B cell (primary cell): Measurements from ENCODE around the gene PLAAT3. TPM values are rescaled to one million over a fixed set of nuclear protein-coding genes. Genes with fewer than 3 reads are reported as not detected.
A peak's percentile ranks its signal among the peaks of the same experiment; 100 is the strongest.

Experiments
- ATAC-seq: fragments of 200-7000 bp; cut with Tn5 transposase; one replicate; pipeline ENCODE4 v1.10.0; 2021; ENCODE audit warnings: low read depth, mild to moderate bottlenecking, moderate number of reproducible peaks, moderate library complexity
- CTCF ChIA-PET: fragments of 350-600 bp; sonication (Branson Sonifier 250); formaldehyde crosslinking; loops from one replicate; lab custom pipeline; 2021; ENCODE audit warnings: antibody characterized with exemption, inconsistent platforms; lab: Charles Lee
- POLR2A ChIA-PET: fragments of 350-600 bp; sonication (Branson Sonifier 250); formaldehyde crosslinking; loops from one replicate; lab custom pipeline; 2021; ENCODE audit warnings: antibody characterized with exemption; lab: Charles Lee
- DNase-seq: peaks from one replicate; pipeline ENCODE4 v3.0.0; 2013
- H2AFZ ChIP-seq: 2 replicates; pipeline ENCODE4 v1.6.1; 2012; ENCODE audit warnings: mild to moderate bottlenecking, low read depth, low read length; ENCODE audit not compliant: insufficient read depth, poor library complexity, severe bottlenecking
- H3K27ac ChIP-seq, 2 donors: 1 replicate in 1 of 2; 2 replicates in 1 of 2; pipeline ENCODE4 v1.5.1; 2012 to 2013; ENCODE audit warnings: low read length in 2 of 2, mild to moderate bottlenecking in 2 of 2, moderate library complexity in 1 of 2
- H3K27me3 ChIP-seq, 4 experiments: fragments of 200-600 bp in 1 of 4; sonication (generic) in 1 of 4; replicated peaks in 1 of 4; 1 replicate in 2 of 4; 2 replicates in 2 of 4; pipeline versions ENCODE4 v1.6.1 to v1.7.0; 2013 to 2016; ENCODE audit warnings: low read length in 3 of 4, mild to moderate bottlenecking in 2 of 4, mixed read lengths in 1 of 4, moderate library complexity in 1 of 4; ENCODE audit not compliant: insufficient read depth in 4 of 4, control insufficient read depth in 3 of 4; ENCODE audit errors: control extremely low read depth in 1 of 4
- H3K36me3 ChIP-seq, 2 experiments: replicated peaks in 1 of 2; 1 replicate in 1 of 2; 2 replicates in 1 of 2; pipeline versions ENCODE4 v1.6.1 to v1.7.1; 2013; ENCODE audit warnings: low read length in 1 of 2; ENCODE audit not compliant: insufficient read depth in 2 of 2, control insufficient read depth in 1 of 2; ENCODE audit errors: control extremely low read depth in 1 of 2, extremely low read depth in 1 of 2
- H3K4me1 ChIP-seq, 2 donors: fragments of 200-600 bp in 1 of 2; sonication (generic) in 1 of 2; 1 replicate in 1 of 2; 2 replicates in 1 of 2; pipeline versions ENCODE4 v1.5.1 to v1.6.1; 2013 to 2017; ENCODE audit warnings: low read length in 2 of 2; ENCODE audit not compliant: control insufficient read depth in 2 of 2, insufficient read depth in 2 of 2
- H3K4me2 ChIP-seq: replicated peaks from 2 replicates; pipeline ENCODE3; 2012; ENCODE audit warnings: mild to moderate bottlenecking, low read depth, low read length; ENCODE audit not compliant: poor library complexity, severe bottlenecking
- H3K4me3 ChIP-seq, 5 experiments: fragments of 200-600 bp in 1 of 5; sonication (generic) in 1 of 5; 1 replicate in 3 of 5; 2 replicates in 2 of 5; pipeline versions ENCODE4 v1.5.1 to v1.7.0; 2011 to 2016; ENCODE audit warnings: low read length in 4 of 5, mild to moderate bottlenecking in 4 of 5, low read depth in 2 of 5, control low read depth in 1 of 5, moderate library complexity in 1 of 5; ENCODE audit not compliant: insufficient read depth in 1 of 5; ENCODE audit errors: control extremely low read depth in 1 of 5, extremely low read depth in 1 of 5
- H3K79me2 ChIP-seq: fragments of 200-600 bp; sonication (generic); one replicate; pipeline ENCODE4 v1.6.0; 2016; ENCODE audit warnings: low read length; ENCODE audit not compliant: control insufficient read depth, insufficient read depth
- H3K9ac ChIP-seq: fragments of 200-600 bp; sonication (generic); 2 replicates; pipeline ENCODE4 v1.6.1; 2017; ENCODE audit warnings: mild to moderate bottlenecking, low read length, moderate library complexity
- H3K9me3 ChIP-seq, 3 donors: one replicate each; pipeline versions ENCODE4 v1.6.1 to v1.7.1; 2013; ENCODE audit warnings: low read length in 2 of 3; ENCODE audit not compliant: control insufficient read depth in 2 of 3, insufficient read depth in 1 of 3; ENCODE audit errors: control extremely low read depth in 1 of 3
- H4K20me1 ChIP-seq: 2 replicates; pipeline ENCODE4 v1.6.0; 2012; ENCODE audit warnings: mild to moderate bottlenecking, low read length; ENCODE audit not compliant: insufficient read depth, control insufficient read depth, poor library complexity, severe bottlenecking
- H3K27ac Mint-ChIP-seq: one replicate; pipeline ENCODE4 v1.8.0; 2021; ENCODE audit warnings: mixed read lengths
- H3K27me3 Mint-ChIP-seq: one replicate; pipeline ENCODE4 v1.8.0; 2021; ENCODE audit warnings: mixed read lengths
- H3K4me1 Mint-ChIP-seq: one replicate; pipeline ENCODE4 v1.8.0; 2021; ENCODE audit warnings: mixed read lengths
- H3K4me3 Mint-ChIP-seq: one replicate; pipeline ENCODE4 v1.8.0; 2021; ENCODE audit warnings: mixed read lengths
- H3K9me3 Mint-ChIP-seq: one replicate; pipeline ENCODE4 v1.8.0; 2022; ENCODE audit warnings: mixed read lengths; ENCODE audit not compliant: insufficient read depth
- EZH2 ChIP-seq: IDR thresholded peaks from 2 replicates; pipeline ENCODE4 v1.6.1; 2012; ENCODE audit warnings: borderline replicate concordance, low read depth, mild to moderate bottlenecking, moderate library complexity, low read length; ENCODE audit not compliant: insufficient read depth, poor library complexity, severe bottlenecking
- WGBS: methylation state at CpG from one replicate; pipeline ENCODE4 v1.1.5; 2013; ENCODE audit warnings: missing lambda C conversion rate; ENCODE audit not compliant: insufficient coverage; 5-methylcytosine and 5-hydroxymethylcytosine counted together
- intact Hi-C: fragments of 100-400 bp; cut with micrococcal nuclease; formaldehyde crosslinking; loops from one replicate; pipeline ENCODE4 v1.10.0; 2022
- polyA plus RNA-seq: library from polyadenylated mRNA; depleted of rRNA; stranded (reverse); fragments of >200 nt; gene quantifications from 2 replicates; pipeline ENCODE4 v1.2.3, GENCODE V29; 2012
- total RNA-seq, 2 donors: library from RNA; stranded (reverse); fragments of 120-200 nt in 1 of 2; gene quantifications; 1 replicate in 1 of 2; 2 replicates in 1 of 2; pipeline versions ENCODE4 v1.2.3 to v1.2.4, GENCODE V29; 2013 to 2022
- TF ChIP-seq, protein P1 (sequence below): fragments of 200-600 bp; IDR thresholded peaks from one replicate; pipeline ENCODE4 v1.8.0; 2022; ENCODE audit warnings: antibody characterized with exemption, mild to moderate bottlenecking

PLAAT3 gene
- total and polyA plus RNA-seq, 2 donors (not counting 1 experiment from before 2014, with no cell fraction given) = 2.3 to 3.1 TPM

DNA sequence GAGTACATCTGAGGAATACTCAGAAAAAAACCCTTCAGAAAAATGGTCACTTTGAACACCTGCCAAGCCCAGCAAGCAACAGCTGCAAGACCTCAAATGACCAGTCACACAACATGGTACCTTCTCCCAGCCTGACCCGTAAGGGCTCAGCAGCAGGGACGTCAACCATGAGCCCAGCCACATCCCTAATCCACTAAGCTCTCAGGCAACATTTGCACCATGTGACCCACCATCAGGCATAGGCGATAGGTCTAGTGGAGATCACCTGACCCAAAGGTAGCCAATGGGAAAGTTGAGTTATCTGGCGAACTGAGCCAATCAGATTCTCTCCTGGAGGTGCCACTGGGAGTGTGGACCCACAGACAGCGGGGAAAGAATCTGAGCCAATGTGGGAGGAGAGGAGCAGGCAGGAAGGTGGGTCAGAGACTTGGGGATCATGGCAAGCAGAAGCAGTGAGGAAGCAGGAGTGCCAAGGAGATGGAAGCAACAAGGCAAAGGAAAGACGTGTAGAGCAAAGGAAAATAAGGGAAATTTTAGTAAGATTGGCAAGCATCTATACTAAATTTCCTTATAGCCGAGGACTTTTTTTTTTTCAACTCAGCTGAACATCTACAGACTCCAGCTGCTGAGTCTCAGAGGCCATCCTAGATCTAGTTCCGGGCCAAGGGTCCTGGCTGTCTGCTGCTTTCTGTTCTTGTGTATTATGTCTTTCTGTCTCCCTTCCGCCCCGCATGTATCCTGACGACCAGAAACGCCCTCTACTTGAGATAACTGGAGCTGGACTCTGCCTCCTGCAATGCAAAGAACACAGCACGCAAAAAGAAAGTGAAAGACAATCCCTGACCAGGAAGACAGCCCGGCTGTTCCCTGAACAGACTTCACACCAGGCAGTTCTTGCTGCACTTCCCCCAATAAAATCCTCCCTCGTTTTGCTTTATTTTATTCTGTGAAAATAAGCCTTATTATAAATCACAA is 40.1 kb downstream of the PLAAT3 start:
- H3K9me3 Mint-ChIP-seq = no peaks in the 10 kb centered on the region
- Histone ChIP-seq H2AFZ (peak overlapping the region; percentile 68), H3K4me2 (peak overlapping the region; percentile 63), H3K79me2 (no peaks in the 10 kb centered on the region), H3K4me1 (peaks cover 20 to 32% of the 10 kb centered on the region in 2 donors), H3K9me3 (no peaks in the 10 kb centered on the region), H3K9ac (peak overlapping the region; percentile 35), H3K27ac (no peak overlapping the region), H3K4me3 (peak overlapping the region in 4 of 5 experiments; percentile 18 to 54 (median 40)), H3K36me3 (no peaks in the 10 kb centered on the region), H3K27me3 (no peaks in the 10 kb centered on the region), H4K20me1 (no peaks in the 10 kb centered on the region)
- H3K27me3 Mint-ChIP-seq = peaks cover 3% of the 10 kb centered on the region
- 42% methylated on average over 12 of the region's 15 CpGs for WGBS
- CTCF ChIA-PET = no interaction called here
- H3K4me1 Mint-ChIP-seq = peaks cover 22% of the 10 kb centered on the region
- peak overlapping the region; percentile 83 for H3K4me3 Mint-ChIP-seq
- TF ChIP-seq, protein P1, sequence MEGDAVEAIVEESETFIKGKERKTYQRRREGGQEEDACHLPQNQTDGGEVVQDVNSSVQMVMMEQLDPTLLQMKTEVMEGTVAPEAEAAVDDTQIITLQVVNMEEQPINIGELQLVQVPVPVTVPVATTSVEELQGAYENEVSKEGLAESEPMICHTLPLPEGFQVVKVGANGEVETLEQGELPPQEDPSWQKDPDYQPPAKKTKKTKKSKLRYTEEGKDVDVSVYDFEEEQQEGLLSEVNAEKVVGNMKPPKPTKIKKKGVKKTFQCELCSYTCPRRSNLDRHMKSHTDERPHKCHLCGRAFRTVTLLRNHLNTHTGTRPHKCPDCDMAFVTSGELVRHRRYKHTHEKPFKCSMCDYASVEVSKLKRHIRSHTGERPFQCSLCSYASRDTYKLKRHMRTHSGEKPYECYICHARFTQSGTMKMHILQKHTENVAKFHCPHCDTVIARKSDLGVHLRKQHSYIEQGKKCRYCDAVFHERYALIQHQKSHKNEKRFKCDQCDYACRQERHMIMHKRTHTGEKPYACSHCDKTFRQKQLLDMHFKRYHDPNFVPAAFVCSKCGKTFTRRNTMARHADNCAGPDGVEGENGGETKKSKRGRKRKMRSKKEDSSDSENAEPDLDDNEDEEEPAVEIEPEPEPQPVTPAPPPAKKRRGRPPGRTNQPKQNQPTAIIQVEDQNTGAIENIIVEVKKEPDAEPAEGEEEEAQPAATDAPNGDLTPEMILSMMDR = no peak
- TF ChIP-seq EZH2 = no peak
- DNase-seq = peak; percentile 55
- peak; percentile 5 for ATAC-seq
- intact Hi-C loops = loop anchor here (5.0 kb wide), 1 partner anchor 38 kb away; the partner anchor contains the start of gene PLAAT3
- H3K27ac Mint-ChIP-seq = peak overlapping the region; percentile 41
- POLR2A ChIA-PET = no interaction called here
